ENCODE measurements around the gene HOXC4.
"Not testable (repeated sequence)": the region's sequence is repeated elsewhere in the genome, so short reads cannot be mapped to it uniquely, and the experiment has no call there.

HOXC4 gene

DNA sequence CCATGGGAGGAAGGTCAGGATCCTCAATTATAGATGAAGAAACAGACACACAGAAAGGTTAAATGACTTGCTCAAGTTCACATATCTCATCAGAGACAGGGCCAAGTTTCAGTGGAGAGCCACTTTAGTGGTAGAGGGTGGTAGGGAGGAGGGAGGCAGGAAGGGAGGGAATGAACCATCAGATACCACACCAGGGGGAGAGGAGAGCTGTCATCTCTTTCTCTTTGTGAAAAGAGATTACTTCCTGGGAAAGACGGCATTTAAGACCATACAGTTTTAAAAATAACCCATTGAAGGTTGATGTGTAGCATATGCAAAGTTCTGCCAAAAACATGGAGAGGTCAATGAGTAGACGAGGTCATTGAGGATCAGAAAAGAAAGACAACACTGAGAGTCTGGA, 39.3 kb downstream of the HOXC4 start:
- not testable (repeated sequence) for DNase-seq

DNA sequence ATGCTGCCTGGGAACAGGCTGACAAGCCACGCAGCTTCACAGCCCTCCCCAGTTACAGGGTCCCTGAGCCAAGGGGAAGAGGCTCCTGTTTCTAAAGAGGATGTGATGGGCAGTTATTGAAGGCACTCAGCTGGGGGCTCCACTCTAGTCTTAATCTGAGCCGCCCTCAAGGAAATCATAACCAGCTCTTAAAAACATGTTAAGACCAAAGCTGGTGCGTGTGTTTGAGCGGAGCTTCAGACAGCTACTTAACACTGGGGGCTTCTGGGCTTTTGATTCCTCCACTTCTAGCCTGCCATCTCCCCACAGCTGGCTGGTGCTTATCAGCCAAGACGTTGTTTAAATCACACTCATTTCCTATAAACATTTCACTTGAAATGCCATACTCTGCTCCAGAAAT, 42.3 kb downstream of the HOXC4 start:
- DNase-seq, result not testable (repeated sequence)

DNA sequence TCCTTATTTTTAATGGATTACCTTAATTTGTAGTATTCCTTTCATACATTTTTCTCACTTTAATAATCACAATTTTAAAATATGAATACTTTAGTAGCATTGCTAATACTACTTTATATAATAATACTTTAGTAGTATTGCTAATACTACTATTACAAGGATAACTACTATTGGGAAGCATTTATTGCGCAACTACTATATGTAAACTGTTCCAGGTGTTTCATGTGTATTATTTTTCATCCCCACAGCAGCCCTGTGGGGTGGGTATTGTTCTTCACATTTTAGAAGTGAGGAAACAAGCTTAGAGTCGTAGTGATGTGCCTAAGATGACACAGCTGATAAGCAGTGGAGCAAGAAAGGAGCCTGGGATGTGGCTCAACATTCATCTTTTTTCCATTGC, 45.0 kb downstream of the HOXC4 start:
- not testable (repeated sequence) for DNase-seq

DNA sequence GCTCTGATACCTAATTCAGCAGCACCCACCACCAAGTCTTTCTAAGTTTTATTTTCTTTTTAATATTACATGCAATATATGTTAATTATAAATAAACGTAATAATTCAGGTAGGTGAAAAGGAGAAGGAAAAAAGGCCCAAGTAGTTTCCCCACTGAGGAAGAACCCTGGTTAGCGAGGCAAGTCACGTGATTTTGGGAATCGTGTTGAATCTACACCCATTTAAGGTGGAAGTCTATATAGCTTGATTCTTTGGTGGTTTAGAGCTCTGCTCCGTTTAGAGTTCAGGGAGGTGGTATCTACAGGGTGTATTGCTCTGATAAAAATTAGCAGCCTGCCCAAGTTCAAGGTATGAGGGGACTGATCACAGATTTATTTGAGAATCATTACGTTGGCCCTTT, 47.0 kb downstream of the HOXC4 start:
- not testable (repeated sequence) for DNase-seq

DNA sequence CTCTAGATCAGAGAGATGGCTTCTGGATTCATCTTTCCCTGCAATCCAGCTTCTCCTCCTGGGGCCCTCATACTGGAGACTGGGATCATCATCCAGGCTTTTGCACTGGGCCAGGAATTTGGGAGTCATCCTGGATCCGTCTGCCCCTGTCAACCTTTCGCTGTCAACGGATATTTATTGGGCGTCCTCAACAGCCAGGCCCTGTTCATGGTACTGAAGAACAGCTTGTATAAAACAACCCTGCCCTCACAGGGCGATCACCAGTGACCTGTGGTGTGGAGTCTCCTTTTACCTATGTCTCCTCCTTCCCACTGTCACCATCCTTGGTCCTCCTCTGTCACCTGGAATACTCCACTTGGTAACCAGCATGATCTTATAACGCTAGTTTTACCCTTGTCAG, 48.6 kb downstream of the HOXC4 start:
- not testable (repeated sequence) for DNase-seq

DNA sequence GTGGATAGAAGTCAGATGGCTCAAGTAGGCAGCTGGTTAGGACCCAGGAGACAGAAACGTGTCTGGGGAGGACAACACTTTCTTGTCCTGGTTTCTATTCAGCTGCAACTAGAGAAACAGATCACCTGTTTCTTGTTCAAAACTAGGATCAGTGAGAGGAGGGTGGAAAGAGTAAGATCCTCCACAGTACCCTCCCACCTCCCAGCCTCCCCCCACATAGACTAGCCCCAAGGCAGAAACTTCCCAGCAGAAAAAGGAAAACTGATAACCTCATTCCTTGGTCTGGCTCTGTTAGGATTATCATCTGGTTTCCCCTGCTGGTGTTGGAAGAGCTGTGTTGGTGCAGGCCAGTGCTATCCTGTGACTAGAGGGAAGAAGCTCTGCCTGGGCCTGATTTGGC, 50.2 kb downstream of the HOXC4 start:
- DNase-seq, result not testable (repeated sequence)
